Neuronal stem cell (in vitro differentiated cells): ENCODE results near the gene CADPS.

ENCODE experiments used
- DNase-seq: peaks from one replicate; pipeline ENCODE4 v3.0.0-alpha.2; 2013; ENCODE audit warnings: low spot score
- H2AFZ ChIP-seq: one replicate; pipeline ENCODE4 v1.6.1; 2013; ENCODE audit warnings: mild to moderate bottlenecking, low read length, inconsistent platforms
- H2AK5ac ChIP-seq: 2 replicates; pipeline ENCODE4 v1.6.1; 2013; ENCODE audit warnings: low read depth, mild to moderate bottlenecking, inconsistent platforms, low read length, moderate library complexity, mixed read lengths
- H2BK120ac ChIP-seq: 2 replicates; pipeline ENCODE4 v1.6.1; 2013; ENCODE audit warnings: low read depth, mild to moderate bottlenecking, inconsistent platforms, low read length, moderate library complexity, mixed read lengths
- H2BK12ac ChIP-seq: one replicate; pipeline ENCODE4 v1.6.1; 2013; ENCODE audit warnings: low read length, inconsistent platforms
- H2BK15ac ChIP-seq: 2 replicates; pipeline ENCODE4 v1.6.1; 2013; ENCODE audit warnings: mild to moderate bottlenecking, low read length, inconsistent platforms, mixed read lengths
- H2BK5ac ChIP-seq: one replicate; pipeline ENCODE4 v1.6.1; 2013; ENCODE audit warnings: inconsistent platforms, mild to moderate bottlenecking, low read length, moderate library complexity
- H3K14ac ChIP-seq: one replicate; pipeline ENCODE4 v1.6.1; 2013; ENCODE audit warnings: low read length, inconsistent platforms
- H3K18ac ChIP-seq: 2 replicates; pipeline ENCODE4 v1.6.1; 2013; ENCODE audit warnings: low read length, inconsistent platforms
- H3K23ac ChIP-seq: 2 replicates; pipeline ENCODE4 v1.6.1; 2013; ENCODE audit warnings: low read depth, mild to moderate bottlenecking, mixed read lengths, low read length, inconsistent platforms; ENCODE audit not compliant: poor library complexity
- H3K27ac ChIP-seq: replicated peaks from 3 replicates; pipeline ENCODE4 v1.5.1; 2013; ENCODE audit warnings: low read length, inconsistent platforms
- H3K27me3 ChIP-seq, 3 experiments: 2 replicates each; pipeline ENCODE4 v1.6.1; 2013; ENCODE audit warnings: low read length in 3 of 3, mild to moderate bottlenecking in 2 of 3, inconsistent platforms in 1 of 3, low read depth in 1 of 3, mixed read lengths in 1 of 3, moderate library complexity in 1 of 3; ENCODE audit not compliant: control insufficient read depth in 3 of 3, insufficient read depth in 3 of 3
- H3K36me3 ChIP-seq, 2 donors: replicated peaks in 1 of 2; 2 replicates each; pipeline ENCODE4 v1.6.1; 2013; ENCODE audit warnings: low read length in 2 of 2; ENCODE audit not compliant: control insufficient read depth in 2 of 2, insufficient read depth in 2 of 2
- H3K4ac ChIP-seq: 2 replicates; pipeline ENCODE4 v1.6.1; 2013; ENCODE audit warnings: inconsistent platforms, mild to moderate bottlenecking, low read length, moderate library complexity
- H3K4me1 ChIP-seq, 2 donors: 1 replicate in 1 of 2; 2 replicates in 1 of 2; pipeline ENCODE4 v1.6.1; 2013; ENCODE audit warnings: low read length in 2 of 2, low read depth in 1 of 2; ENCODE audit not compliant: control insufficient read depth in 2 of 2, insufficient read depth in 1 of 2
- H3K4me2 ChIP-seq: one replicate; pipeline ENCODE4 v1.6.1; 2013; ENCODE audit warnings: mild to moderate bottlenecking, low read length, inconsistent platforms; ENCODE audit not compliant: insufficient read depth, poor library complexity, severe bottlenecking
- H3K4me3 ChIP-seq, 2 donors: 2 replicates each; pipeline ENCODE4 v1.5.1; 2013; ENCODE audit warnings: low read length in 2 of 2, mild to moderate bottlenecking in 2 of 2, inconsistent platforms in 1 of 2, moderate library complexity in 1 of 2
- H3K79me1 ChIP-seq: one replicate; pipeline ENCODE4 v1.6.1; 2013; ENCODE audit warnings: low read depth, mild to moderate bottlenecking, inconsistent platforms, low read length, moderate library complexity
- H3K9ac ChIP-seq: one replicate; pipeline ENCODE4 v1.6.1; 2013; ENCODE audit warnings: mild to moderate bottlenecking, low read depth, low read length, inconsistent platforms; ENCODE audit not compliant: poor library complexity
- H3K9me3 ChIP-seq, 2 donors: replicated peaks in 1 of 2; 2 replicates each; pipeline versions ENCODE3 to v1.6.1; 2013; ENCODE audit warnings: low read length in 2 of 2, mild to moderate bottlenecking in 2 of 2, inconsistent platforms in 1 of 2, low read depth in 1 of 2, mixed read lengths in 1 of 2, moderate library complexity in 1 of 2; ENCODE audit not compliant: control insufficient read depth in 2 of 2, insufficient read depth in 1 of 2
- H4K8ac ChIP-seq: one replicate; pipeline ENCODE4 v1.6.1; 2013; ENCODE audit warnings: low read depth, mild to moderate bottlenecking, inconsistent platforms, low read length, moderate library complexity
- H4K91ac ChIP-seq: one replicate; pipeline ENCODE4 v1.6.1; 2013; ENCODE audit warnings: low read length, low read depth, mild to moderate bottlenecking, inconsistent platforms; ENCODE audit not compliant: poor library complexity
- WGBS, 2 donors: extraction: QIAGEN DNeasy Blood & Tissue Kit; methylation state at CpG; one replicate each; pipeline ENCODE4 v1.1.7; 2013; ENCODE audit warnings: missing lambda C conversion rate in 2 of 2, mixed read lengths in 1 of 2; ENCODE audit not compliant: insufficient read length in 2 of 2, insufficient replicate concordance in 1 of 2; ENCODE audit errors: extremely low coverage in 2 of 2; 5-methylcytosine and 5-hydroxymethylcytosine counted together

Gene CADPS

GRCh38 chr3:62797132-62797531 lies 78.1 kb downstream of the CADPS start:
- DNase-seq = no peak
- Histone ChIP-seq H2AK5ac (no peak overlapping the region), H3K79me1 (no peaks in the 10 kb centered on the region), H3K4me1 (no peaks in the 10 kb centered on the region), H2BK12ac (no peak overlapping the region), H3K4me2 (no peak overlapping the region), H3K9ac (no peak overlapping the region), H3K14ac (no peak overlapping the region), H2BK5ac (no peak overlapping the region), H3K36me3 (no peaks in the 10 kb centered on the region), H4K91ac (no peak overlapping the region), H2AFZ (no peak overlapping the region), H2BK120ac (no peak overlapping the region), H3K4me3 (no peak overlapping the region), H3K27me3 (no peaks in the 10 kb centered on the region), H4K8ac (no peak overlapping the region), H2BK15ac (no peak overlapping the region), H3K9me3 (no peaks in the 10 kb centered on the region), H3K4ac (no peak overlapping the region), H3K18ac (no peak overlapping the region), H3K27ac (no peak overlapping the region), H3K23ac (no peak overlapping the region)
- no CpG with 5 or more reads among the region's 3 CpGs for WGBS, 2 donors

GRCh38 chr3:62795978-62796657 lies 79.1 kb downstream of the CADPS start:
- WGBS, 2 donors = no CpG with 5 or more reads among the region's 2 CpGs
- H3K9me3 ChIP-seq = no peaks in the 10 kb centered on the region

GRCh38 chr3:62793946-62794345 lies 81.3 kb downstream of the CADPS start:
- no peak overlapping the region for H3K14ac ChIP-seq

More at GRCh38 chr3:62795978-62796657, 79.1 kb downstream of the CADPS start:
- Histone ChIP-seq H3K27ac (no peak overlapping the region), H3K14ac (no peak overlapping the region), H2BK5ac (no peak overlapping the region), H2BK12ac (no peak overlapping the region), H2AFZ (no peak overlapping the region), H3K9ac (no peak overlapping the region), H2BK120ac (no peak overlapping the region), H3K4me3 (no peak overlapping the region), H3K4me1 (no peaks in the 10 kb centered on the region), H3K36me3 (no peaks in the 10 kb centered on the region), H3K4me2 (no peak overlapping the region), H3K79me1 (peaks cover 1% of the 10 kb centered on the region), H3K18ac (no peak overlapping the region), H3K4ac (no peak overlapping the region), H4K91ac (no peak overlapping the region), H2AK5ac (no peak overlapping the region), H4K8ac (no peak overlapping the region), H3K23ac (no peak overlapping the region), H3K27me3 (no peaks in the 10 kb centered on the region), H2BK15ac (no peak overlapping the region)
- no peak for DNase-seq

GRCh38 chr3:62785384-62785783 lies 89.8 kb downstream of the CADPS start:
- Histone ChIP-seq H2AFZ (no peak overlapping the region), H3K4me2 (no peak overlapping the region), H3K4me1 (peaks cover 0 to 4% of the 10 kb centered on the region in 2 donors), H4K91ac (no peak overlapping the region), H2AK5ac (no peak overlapping the region), H3K14ac (no peak overlapping the region), H3K23ac (no peak overlapping the region), H2BK5ac (no peak overlapping the region), H3K27me3 (no peaks in the 10 kb centered on the region), H3K4me3 (no peak overlapping the region), H3K79me1 (no peaks in the 10 kb centered on the region), H3K36me3 (no peaks in the 10 kb centered on the region), H2BK120ac (no peak overlapping the region), H3K4ac (no peak overlapping the region), H3K18ac (no peak overlapping the region), H2BK15ac (no peak overlapping the region), H3K27ac (no peak overlapping the region), H2BK12ac (no peak overlapping the region), H3K9ac (no peak overlapping the region), H3K9me3 (no peaks in the 10 kb centered on the region), H4K8ac (no peak overlapping the region)
- DNase-seq = no peak
- whole genome bisulfite sequencing, 2 donors = no CpG with 5 or more reads among the region's 1 CpG

More at GRCh38 chr3:62793946-62794345, 81.3 kb downstream of the CADPS start:
- H4K91ac ChIP-seq = no peak overlapping the region
- H3K9ac ChIP-seq = no peak overlapping the region
- H3K27ac ChIP-seq = no peak overlapping the region
- no peak overlapping the region for H2BK12ac ChIP-seq
- no peaks in the 10 kb centered on the region for H3K27me3 ChIP-seq
- H2BK5ac ChIP-seq = no peak overlapping the region
- H4K8ac ChIP-seq = no peak overlapping the region
- no peak overlapping the region for H3K4me2 ChIP-seq
- no peak for DNase-seq
- H2AK5ac ChIP-seq = no peak overlapping the region
- H3K4me3 ChIP-seq = no peak overlapping the region
- no peak overlapping the region for H2BK120ac ChIP-seq
- H2BK15ac ChIP-seq = no peak overlapping the region
- no peak overlapping the region for H3K18ac ChIP-seq
- no peaks in the 10 kb centered on the region for H3K4me1 ChIP-seq
- no peak overlapping the region for H3K23ac ChIP-seq
- H3K4ac ChIP-seq = no peak overlapping the region
- no peak overlapping the region for H2AFZ ChIP-seq
- WGBS, 2 donors = no CpG with 5 or more reads among the region's 2 CpGs
- H3K36me3 ChIP-seq = no peaks in the 10 kb centered on the region
- H3K9me3 ChIP-seq = no peaks in the 10 kb centered on the region
- H3K79me1 ChIP-seq = peaks cover 1% of the 10 kb centered on the region
